HG03571 (cell line): ENCODE data around the gene WBP1.
"Not testable (repeated sequence)": the region's sequence is repeated elsewhere in the genome, so short reads cannot be mapped to it uniquely, and the experiment has no call there.

ENCODE experiments used
- ATAC-seq: cut with Tn5 transposase; IDR thresholded peaks from one replicate; pipeline ENCODE4 v1.9.1; 2021; ENCODE audit not compliant: unreplicated experiment

The WBP1 gene

GRCh38 chr2:74426181-74426758, 32.0 kb upstream of the WBP1 start:
- ATAC-seq, result no peak

GRCh38 chr2:74427551-74427950, 30.7 kb upstream of the WBP1 start:
- no peak for ATAC-seq

- no peak for ATAC-seq
Measured at GRCh38 chr2:74428675-74429074, 29.6 kb upstream of the WBP1 start.

- ATAC-seq, result no peak
Measured at GRCh38 chr2:74429487-74430451, 28.5 kb upstream of the WBP1 start.

GRCh38 chr2:74430502-74430901, 27.7 kb upstream of the WBP1 start:
- no peak for ATAC-seq

- ATAC-seq, result no peak
Measured at GRCh38 chr2:74436111-74436805, 22.0 kb upstream of the WBP1 start.

- ATAC-seq, result no peak
Measured at GRCh38 chr2:74436848-74437695, 21.2 kb upstream of the WBP1 start.

GRCh38 chr2:74438248-74438647, 20.0 kb upstream of the WBP1 start:
- no peak for ATAC-seq

GRCh38 chr2:74439373-74439772, 18.9 kb upstream of the WBP1 start:
- ATAC-seq, result no peak

GRCh38 chr2:74439803-74440377, 18.3 kb upstream of the WBP1 start:
- ATAC-seq, result no peak

GRCh38 chr2:74440378-74441169, 17.7 kb upstream of the WBP1 start:
- ATAC-seq, result peak; percentile 76

GRCh38 chr2:74441170-74441689, 17.0 kb upstream of the WBP1 start:
- ATAC-seq, result no peak

GRCh38 chr2:74441690-74442482, 16.4 kb upstream of the WBP1 start, which contains the start of gene RTKN:
TSS of gene RTKN (minus strand) at chr2:74441937. CDS start at chr2:74441816, 121 bp downstream.
- no peak for ATAC-seq

GRCh38 chr2:74442483-74443297, 15.5 kb upstream of the WBP1 start:
- not testable (repeated sequence) for ATAC-seq

- no peak for ATAC-seq
Measured at GRCh38 chr2:74444498-74445318, 13.5 kb upstream of the WBP1 start.

- no peak for ATAC-seq
Measured at GRCh38 chr2:74447230-74447999, 10.8 kb upstream of the WBP1 start.
